ENCODE results near the gene COX15. TPM values are rescaled to one million over a fixed set of nuclear protein-coding genes. Genes with fewer than 3 reads are reported as not detected.

Gene COX15
- total RNA-seq, 1 experiment from 2014 or later: 41.4 TPM

DNA sequence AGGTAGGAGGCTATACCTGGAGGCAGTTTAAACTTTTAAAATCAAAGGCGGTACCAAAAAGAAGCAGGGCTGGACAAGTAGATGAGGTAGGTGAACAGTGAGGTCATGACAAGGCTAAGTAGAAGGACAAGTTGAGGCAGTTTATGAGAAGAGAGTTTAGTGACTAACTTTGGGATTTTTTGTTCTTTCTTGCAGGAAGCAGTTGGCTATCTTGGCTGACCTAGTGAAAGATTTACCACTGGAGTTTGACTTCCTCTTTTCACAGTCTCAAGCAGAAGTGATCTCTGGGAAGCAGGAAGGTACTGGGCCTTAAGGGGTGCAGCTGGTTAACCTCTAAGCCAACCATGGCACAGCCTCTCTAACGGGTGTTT is 46.3 kb downstream of the COX15 start:
- Mint-ChIP-seq H3K36me3 (no peaks in the 10 kb centered on the region), H3K4me1 (no peaks in the 10 kb centered on the region), H3K27ac (peak overlapping the region; percentile 33; the same call in 1 of the 2 replicates), H3K27me3 (ENCODE audit: low read depth) (no peaks in the 10 kb centered on the region), H3K9me3 (no peaks in the 10 kb centered on the region), H3K4me3 (no peak overlapping the region)
- ATAC-seq (no peak), DNase-seq (ENCODE audit: low spot score) (no peak)
- TF ChIP-seq, protein P1, sequence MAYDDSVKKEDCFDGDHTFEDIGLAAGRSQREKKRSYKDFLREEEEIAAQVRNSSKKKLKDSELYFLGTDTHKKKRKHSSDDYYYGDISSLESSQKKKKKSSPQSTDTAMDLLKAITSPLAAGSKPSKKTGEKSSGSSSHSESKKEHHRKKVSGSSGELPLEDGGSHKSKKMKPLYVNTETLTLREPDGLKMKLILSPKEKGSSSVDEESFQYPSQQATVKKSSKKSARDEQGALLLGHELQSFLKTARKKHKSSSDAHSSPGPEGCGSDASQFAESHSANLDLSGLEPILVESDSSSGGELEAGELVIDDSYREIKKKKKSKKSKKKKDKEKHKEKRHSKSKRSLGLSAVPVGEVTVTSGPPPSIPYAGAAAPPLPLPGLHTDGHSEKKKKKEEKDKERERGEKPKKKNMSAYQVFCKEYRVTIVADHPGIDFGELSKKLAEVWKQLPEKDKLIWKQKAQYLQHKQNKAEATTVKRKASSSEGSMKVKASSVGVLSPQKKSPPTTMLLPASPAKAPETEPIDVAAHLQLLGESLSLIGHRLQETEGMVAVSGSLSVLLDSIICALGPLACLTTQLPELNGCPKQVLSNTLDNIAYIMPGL (CRISPR knock-in tag; IDR thresholded peaks at IDR 0.05): no peak
- TF ChIP-seq RELA (CRISPR knock-in tag; IDR thresholded peaks at IDR 0.05; ENCODE audit: borderline replicate concordance) (no peak), FOXJ3 (CRISPR knock-in tag; IDR thresholded peaks at IDR 0.05; ENCODE audit: borderline replicate concordance) (no peak), ATF1 (CRISPR knock-in tag; IDR thresholded peaks at IDR 0.05) (no peak), GABPB1 (CRISPR knock-in tag; IDR thresholded peaks at IDR 0.05) (no peak), NFATC4 (CRISPR knock-in tag; IDR thresholded peaks at IDR 0.05) (no peak), GTF2I (CRISPR knock-in tag; conservative IDR thresholded peaks at IDR 0.05) (no peak), ZBTB21 (CRISPR knock-in tag; IDR thresholded peaks at IDR 0.05; ENCODE audit: borderline replicate concordance) (no peak), OVOL2 (CRISPR knock-in tag; IDR thresholded peaks at IDR 0.05; ENCODE audit: borderline replicate concordance) (no peak), SMAD3 (CRISPR knock-in tag; IDR thresholded peaks at IDR 0.05; ENCODE audit: borderline replicate concordance) (no peak), ZNF219 (CRISPR knock-in tag; IDR thresholded peaks at IDR 0.05; ENCODE audit: borderline replicate concordance) (no peak), ZNF121 (CRISPR knock-in tag; IDR thresholded peaks at IDR 0.05) (no peak), SP1 (CRISPR knock-in tag; conservative IDR thresholded peaks at IDR 0.05) (no peak), AR (CRISPR knock-in tag; IDR thresholded peaks at IDR 0.05) (no peak), PRRX2 (CRISPR knock-in tag; IDR thresholded peaks at IDR 0.05) (no peak), ELF4 (CRISPR knock-in tag; IDR thresholded peaks at IDR 0.05; ENCODE audit: low read depth) (no peak), IRF1 (CRISPR knock-in tag; IDR thresholded peaks at IDR 0.05) (no peak), KAT7 (CRISPR knock-in tag; IDR thresholded peaks at IDR 0.05; ENCODE audit: borderline replicate concordance) (no peak), HMGA2 (CRISPR knock-in tag; IDR thresholded peaks at IDR 0.05) (no peak)
- TF ChIP-seq, protein P2, sequence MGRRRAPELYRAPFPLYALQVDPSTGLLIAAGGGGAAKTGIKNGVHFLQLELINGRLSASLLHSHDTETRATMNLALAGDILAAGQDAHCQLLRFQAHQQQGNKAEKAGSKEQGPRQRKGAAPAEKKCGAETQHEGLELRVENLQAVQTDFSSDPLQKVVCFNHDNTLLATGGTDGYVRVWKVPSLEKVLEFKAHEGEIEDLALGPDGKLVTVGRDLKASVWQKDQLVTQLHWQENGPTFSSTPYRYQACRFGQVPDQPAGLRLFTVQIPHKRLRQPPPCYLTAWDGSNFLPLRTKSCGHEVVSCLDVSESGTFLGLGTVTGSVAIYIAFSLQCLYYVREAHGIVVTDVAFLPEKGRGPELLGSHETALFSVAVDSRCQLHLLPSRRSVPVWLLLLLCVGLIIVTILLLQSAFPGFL (CRISPR knock-in tag; IDR thresholded peaks at IDR 0.05; ENCODE audit: borderline replicate concordance): no peak
- ChIA-PET CTCF (no interaction called here), POLR2A (no interaction called here)

DNA sequence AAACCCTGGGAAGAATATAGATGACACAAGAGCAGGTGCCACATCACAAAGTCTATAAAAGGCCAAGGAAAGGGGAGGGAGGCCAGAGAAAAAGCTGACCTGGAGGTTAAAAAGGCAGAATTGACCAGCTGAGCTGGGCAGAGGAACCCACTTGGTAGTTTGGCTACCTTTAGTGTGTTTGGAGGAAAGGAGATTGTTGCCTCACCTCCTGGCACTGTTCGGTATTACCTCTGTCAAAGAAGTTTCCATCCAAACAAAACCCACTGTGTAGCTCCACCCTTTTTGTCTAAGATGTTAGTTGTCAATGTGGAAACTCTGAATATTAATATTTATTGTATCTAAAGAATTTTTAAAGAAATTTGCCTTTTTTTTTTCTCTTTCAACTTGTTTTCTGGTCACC is 49.2 kb downstream of the COX15 start:
- Mint-ChIP-seq H3K4me3 (no peak overlapping the region), H3K4me1 (no peaks in the 10 kb centered on the region), H3K36me3 (no peaks in the 10 kb centered on the region; the same call in 1 of the 2 replicates), H3K27ac (no peak overlapping the region), H3K27me3 (ENCODE audit: low read depth) (no peaks in the 10 kb centered on the region), H3K9me3 (no peaks in the 10 kb centered on the region)
- DNase-seq (ENCODE audit: low spot score) (peak; percentile 11), ATAC-seq (peak; percentile 80)
- POLR2A ChIA-PET: no interaction called here
- CTCF ChIA-PET: interaction anchor here (1.1 kb wide), 1 partner anchor 62 kb away, joined by 4 read pairs; the partner anchor contains the start of gene SLC25A28
- no peak for TF ChIP-seq ZNF281 (CRISPR knock-in tag; IDR thresholded peaks at IDR 0.05)
- no peak for TF ChIP-seq CDX4 (CRISPR knock-in tag; IDR thresholded peaks at IDR 0.05; ENCODE audit: borderline replicate concordance)
- no peak for TF ChIP-seq FOXK1 (CRISPR knock-in tag; IDR thresholded peaks at IDR 0.05)
- no peak for TF ChIP-seq CREB1 (CRISPR knock-in tag; IDR thresholded peaks at IDR 0.05)
- TF ChIP-seq MXD4 (CRISPR knock-in tag; IDR thresholded peaks at IDR 0.05; ENCODE audit: borderline replicate concordance): no peak
- TF ChIP-seq, protein P3, sequence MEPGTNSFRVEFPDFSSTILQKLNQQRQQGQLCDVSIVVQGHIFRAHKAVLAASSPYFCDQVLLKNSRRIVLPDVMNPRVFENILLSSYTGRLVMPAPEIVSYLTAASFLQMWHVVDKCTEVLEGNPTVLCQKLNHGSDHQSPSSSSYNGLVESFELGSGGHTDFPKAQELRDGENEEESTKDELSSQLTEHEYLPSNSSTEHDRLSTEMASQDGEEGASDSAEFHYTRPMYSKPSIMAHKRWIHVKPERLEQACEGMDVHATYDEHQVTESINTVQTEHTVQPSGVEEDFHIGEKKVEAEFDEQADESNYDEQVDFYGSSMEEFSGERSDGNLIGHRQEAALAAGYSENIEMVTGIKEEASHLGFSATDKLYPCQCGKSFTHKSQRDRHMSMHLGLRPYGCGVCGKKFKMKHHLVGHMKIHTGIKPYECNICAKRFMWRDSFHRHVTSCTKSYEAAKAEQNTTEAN (CRISPR knock-in tag; IDR thresholded peaks at IDR 0.05): no peak
- TF ChIP-seq ETV6 (CRISPR knock-in tag; IDR thresholded peaks at IDR 0.05): no peak
